Osteoblast (primary cell): ENCODE measurements around the gene C7orf25. TPM values are rescaled to one million over a fixed set of nuclear protein-coding genes. Genes with fewer than 3 reads are reported as not detected.

ENCODE experiments used
- DNase-seq: peaks from one replicate; pipeline ENCODE4 v3.0.0; 2011; ENCODE audit warnings: low spot score, mixed read lengths; ENCODE audit not compliant: insufficient read length; ENCODE audit errors: missing footprints
- H2AFZ ChIP-seq: 2 replicates; pipeline ENCODE4 v1.6.0; 2011; ENCODE audit warnings: mild to moderate bottlenecking, low read length
- H3K27ac ChIP-seq: 2 replicates; pipeline ENCODE4 v1.5.1; 2011; ENCODE audit warnings: mild to moderate bottlenecking, low read depth, low read length, moderate library complexity
- H3K27me3 ChIP-seq: 2 replicates; pipeline ENCODE4 v1.6.0; 2012; ENCODE audit warnings: mild to moderate bottlenecking, control low read depth, inconsistent platforms, low read length, moderate library complexity; ENCODE audit not compliant: insufficient read depth
- H3K36me3 ChIP-seq: 2 replicates; pipeline ENCODE4 v1.5.1; 2011; ENCODE audit warnings: mild to moderate bottlenecking, low read length, control low read depth, moderate library complexity; ENCODE audit not compliant: insufficient read depth
- H3K4me1 ChIP-seq: 2 replicates; pipeline ENCODE4 v1.5.1; 2011; ENCODE audit warnings: mild to moderate bottlenecking, low read length, control low read depth, moderate library complexity; ENCODE audit not compliant: insufficient read depth
- H3K4me2 ChIP-seq: 2 replicates; pipeline ENCODE4 v1.6.0; 2011; ENCODE audit warnings: mild to moderate bottlenecking, low read length; ENCODE audit not compliant: insufficient read depth
- H3K4me3 ChIP-seq: fragments of 200-600 bp; sonication (generic); 3 replicates; pipeline ENCODE4 v1.5.1; 2012; ENCODE audit warnings: mild to moderate bottlenecking, low read length, inconsistent platforms; ENCODE audit not compliant: insufficient read depth
- H3K79me2 ChIP-seq: 2 replicates; pipeline ENCODE4 v1.6.0; 2012; ENCODE audit warnings: mild to moderate bottlenecking, low read length, control low read depth, inconsistent platforms; ENCODE audit not compliant: insufficient read depth
- H3K9me3 ChIP-seq: 2 replicates; pipeline ENCODE4 v1.5.1; 2011; ENCODE audit warnings: low read depth, low read length, control low read depth
- H4K20me1 ChIP-seq: 2 replicates; pipeline ENCODE4 v1.6.0; 2012; ENCODE audit warnings: mild to moderate bottlenecking, low read length, control low read depth; ENCODE audit not compliant: insufficient read depth
- total RNA-seq: library from RNA; depleted of rRNA; stranded (reverse); fragments of >200 nt; gene quantifications from 2 replicates; pipeline ENCODE4 v1.2.3, GENCODE V29; 2012
- TF ChIP-seq, protein P1 (sequence below): IDR thresholded peaks from 2 replicates; pipeline ENCODE4 v1.5.1; 2011; ENCODE audit warnings: mild to moderate bottlenecking, low read depth, low read length, moderate library complexity; ENCODE audit errors: extremely low read depth

C7orf25 gene
- total RNA-seq, 1 donor = 8.7 TPM

DNA sequence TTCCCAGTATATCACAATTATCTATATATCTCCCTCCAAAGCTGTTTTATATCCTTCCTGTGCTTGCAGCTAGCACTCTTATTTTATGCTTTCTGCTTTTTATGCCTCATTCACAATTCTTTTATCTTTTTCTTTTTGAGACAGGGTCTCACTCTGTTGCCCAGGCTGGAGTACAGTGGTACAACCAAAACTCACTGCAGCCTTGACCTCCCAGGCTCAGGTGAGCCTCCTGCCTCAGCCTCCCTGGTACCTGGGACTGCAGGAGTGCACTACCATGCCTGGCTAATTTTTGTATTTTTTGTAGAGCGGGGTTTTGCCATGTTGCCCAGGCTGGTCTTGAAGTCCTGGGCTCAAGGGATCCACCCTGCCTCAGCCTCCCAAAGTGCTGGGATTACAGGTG, 5.7 kb downstream of the C7orf25 start:
- no peak overlapping the region for H2AFZ ChIP-seq
- no peak for DNase-seq
- peaks cover 11% of the 10 kb centered on the region for H4K20me1 ChIP-seq
- no peak overlapping the region for H3K4me3 ChIP-seq
- H3K9me3 ChIP-seq = no peaks in the 10 kb centered on the region
- H3K4me2 ChIP-seq = no peak overlapping the region
- peaks cover 18% of the 10 kb centered on the region for H3K79me2 ChIP-seq
- TF ChIP-seq, protein P1, sequence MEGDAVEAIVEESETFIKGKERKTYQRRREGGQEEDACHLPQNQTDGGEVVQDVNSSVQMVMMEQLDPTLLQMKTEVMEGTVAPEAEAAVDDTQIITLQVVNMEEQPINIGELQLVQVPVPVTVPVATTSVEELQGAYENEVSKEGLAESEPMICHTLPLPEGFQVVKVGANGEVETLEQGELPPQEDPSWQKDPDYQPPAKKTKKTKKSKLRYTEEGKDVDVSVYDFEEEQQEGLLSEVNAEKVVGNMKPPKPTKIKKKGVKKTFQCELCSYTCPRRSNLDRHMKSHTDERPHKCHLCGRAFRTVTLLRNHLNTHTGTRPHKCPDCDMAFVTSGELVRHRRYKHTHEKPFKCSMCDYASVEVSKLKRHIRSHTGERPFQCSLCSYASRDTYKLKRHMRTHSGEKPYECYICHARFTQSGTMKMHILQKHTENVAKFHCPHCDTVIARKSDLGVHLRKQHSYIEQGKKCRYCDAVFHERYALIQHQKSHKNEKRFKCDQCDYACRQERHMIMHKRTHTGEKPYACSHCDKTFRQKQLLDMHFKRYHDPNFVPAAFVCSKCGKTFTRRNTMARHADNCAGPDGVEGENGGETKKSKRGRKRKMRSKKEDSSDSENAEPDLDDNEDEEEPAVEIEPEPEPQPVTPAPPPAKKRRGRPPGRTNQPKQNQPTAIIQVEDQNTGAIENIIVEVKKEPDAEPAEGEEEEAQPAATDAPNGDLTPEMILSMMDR = no peak
- no peak overlapping the region for H3K27ac ChIP-seq
- H3K27me3 ChIP-seq = no peaks in the 10 kb centered on the region
- no peaks in the 10 kb centered on the region for H3K36me3 ChIP-seq
- peaks cover 12% of the 10 kb centered on the region for H3K4me1 ChIP-seq

DNA sequence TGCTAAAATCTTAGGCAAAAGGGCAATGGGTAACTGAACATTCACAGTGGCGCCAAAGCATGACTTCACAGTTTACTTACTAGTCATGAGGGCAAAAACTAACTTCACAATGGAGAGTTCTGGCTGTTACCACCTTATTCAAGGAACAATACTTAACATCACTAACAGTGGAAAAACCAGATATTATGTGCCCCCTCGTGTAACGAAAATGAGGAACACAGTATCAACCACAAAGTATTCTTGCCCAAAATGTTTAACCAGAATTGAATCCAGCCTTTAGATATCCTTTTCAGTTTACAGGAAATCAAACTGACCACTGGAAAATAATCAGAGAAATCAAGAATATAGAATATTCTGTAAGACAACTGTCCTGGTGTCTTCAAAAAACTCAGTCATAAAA, 9.5 kb downstream of the C7orf25 start:
- Histone ChIP-seq H3K4me1 (peaks cover 1% of the 10 kb centered on the region), H3K27me3 (no peaks in the 10 kb centered on the region), H4K20me1 (peaks cover 3% of the 10 kb centered on the region), H3K4me3 (no peak overlapping the region), H3K36me3 (no peaks in the 10 kb centered on the region), H3K9me3 (no peaks in the 10 kb centered on the region), H3K4me2 (no peak overlapping the region), H3K79me2 (no peaks in the 10 kb centered on the region), H3K27ac (no peak overlapping the region), H2AFZ (no peak overlapping the region)
- DNase-seq = no peak
- TF ChIP-seq, protein P1 = no peak

DNA sequence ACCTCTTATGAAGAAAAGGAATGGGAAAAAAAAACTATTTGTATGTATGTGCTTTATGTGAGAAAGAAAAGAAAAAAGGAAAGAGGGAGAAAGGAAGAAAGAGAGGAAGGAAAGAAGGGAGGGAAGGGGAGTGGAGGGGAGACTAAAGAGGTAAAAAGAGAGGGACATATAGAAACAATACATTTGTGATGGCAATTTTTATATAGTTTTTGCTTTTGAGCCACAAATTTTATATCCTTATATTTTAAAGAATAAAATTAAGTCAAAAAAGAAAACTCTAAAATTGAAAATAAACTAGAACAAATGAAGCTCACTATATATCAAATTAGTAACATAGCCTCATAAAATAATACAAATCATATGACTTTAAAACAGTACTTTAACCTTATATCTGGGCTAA, 11.0 kb downstream of the C7orf25 start:
- Histone ChIP-seq H3K4me3 (no peak overlapping the region), H3K4me1 (no peaks in the 10 kb centered on the region), H2AFZ (no peak overlapping the region), H4K20me1 (no peaks in the 10 kb centered on the region), H3K79me2 (no peaks in the 10 kb centered on the region), H3K36me3 (no peaks in the 10 kb centered on the region), H3K4me2 (no peak overlapping the region), H3K27ac (no peak overlapping the region), H3K27me3 (no peaks in the 10 kb centered on the region), H3K9me3 (no peaks in the 10 kb centered on the region)
- no peak for DNase-seq
- TF ChIP-seq, protein P1 = no peak

DNA sequence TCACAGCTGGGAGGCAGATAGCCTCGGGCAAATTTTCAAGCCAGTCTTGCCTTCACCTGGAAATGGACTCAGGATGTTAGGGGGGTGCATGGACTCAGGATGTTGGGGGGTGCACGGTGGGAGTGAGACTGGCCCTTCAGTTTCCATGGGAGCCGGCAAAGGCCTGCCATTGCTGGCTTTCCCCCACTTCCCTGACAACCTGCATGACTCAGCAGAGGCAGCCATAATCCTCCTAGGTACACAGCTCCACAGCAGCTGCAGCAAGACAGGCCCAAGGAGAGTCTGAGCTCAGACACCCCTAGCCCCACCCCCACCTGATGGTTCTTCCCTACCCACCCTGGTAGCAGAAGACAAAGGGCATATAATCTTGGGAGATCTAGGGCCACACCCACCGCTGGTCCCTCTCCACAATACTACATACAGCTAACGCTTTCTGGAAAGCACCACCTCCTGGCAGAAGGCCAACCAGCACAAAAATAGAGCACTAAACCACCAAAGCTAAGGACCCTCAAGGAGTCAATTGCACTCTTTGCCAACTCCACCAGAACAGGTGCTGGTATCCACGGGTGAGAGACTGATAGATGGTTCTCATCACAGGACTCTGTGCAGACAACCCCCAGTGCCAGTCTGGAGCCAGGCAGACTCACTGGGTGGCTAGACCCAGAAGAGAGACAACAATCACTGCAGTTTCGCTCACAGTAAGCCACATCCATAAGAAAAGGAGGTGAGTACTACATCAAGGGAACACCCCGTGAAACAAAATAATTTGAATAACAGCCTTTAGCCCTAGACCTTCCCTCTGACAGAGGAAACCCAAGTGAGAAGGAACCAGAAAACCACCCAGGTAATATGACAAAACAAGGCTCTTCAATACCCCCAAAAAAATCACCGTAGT, 18.3 kb downstream of the C7orf25 start:
- Histone ChIP-seq H3K27ac (no peak overlapping the region), H2AFZ (no peak overlapping the region), H3K36me3 (no peaks in the 10 kb centered on the region), H3K4me3 (no peak overlapping the region), H4K20me1 (no peaks in the 10 kb centered on the region), H3K9me3 (no peaks in the 10 kb centered on the region), H3K4me2 (no peak overlapping the region), H3K4me1 (peaks cover 5% of the 10 kb centered on the region), H3K79me2 (no peaks in the 10 kb centered on the region), H3K27me3 (peaks cover 2% of the 10 kb centered on the region)
- TF ChIP-seq, protein P1 = no peak
- no peak for DNase-seq
